Medulla oblongata (tissue), 1 donor: ENCODE results near the gene TMEM123.
"Not testable (repeated sequence)": the region's sequence is repeated elsewhere in the genome, so short reads cannot be mapped to it uniquely, and the experiment has no call there.

ENCODE experiments used
- DNase-seq: peaks from one replicate; pipeline ENCODE4 v3.0.0-alpha.2; 2015; ENCODE audit errors: extremely low spot score

Gene TMEM123

DNA sequence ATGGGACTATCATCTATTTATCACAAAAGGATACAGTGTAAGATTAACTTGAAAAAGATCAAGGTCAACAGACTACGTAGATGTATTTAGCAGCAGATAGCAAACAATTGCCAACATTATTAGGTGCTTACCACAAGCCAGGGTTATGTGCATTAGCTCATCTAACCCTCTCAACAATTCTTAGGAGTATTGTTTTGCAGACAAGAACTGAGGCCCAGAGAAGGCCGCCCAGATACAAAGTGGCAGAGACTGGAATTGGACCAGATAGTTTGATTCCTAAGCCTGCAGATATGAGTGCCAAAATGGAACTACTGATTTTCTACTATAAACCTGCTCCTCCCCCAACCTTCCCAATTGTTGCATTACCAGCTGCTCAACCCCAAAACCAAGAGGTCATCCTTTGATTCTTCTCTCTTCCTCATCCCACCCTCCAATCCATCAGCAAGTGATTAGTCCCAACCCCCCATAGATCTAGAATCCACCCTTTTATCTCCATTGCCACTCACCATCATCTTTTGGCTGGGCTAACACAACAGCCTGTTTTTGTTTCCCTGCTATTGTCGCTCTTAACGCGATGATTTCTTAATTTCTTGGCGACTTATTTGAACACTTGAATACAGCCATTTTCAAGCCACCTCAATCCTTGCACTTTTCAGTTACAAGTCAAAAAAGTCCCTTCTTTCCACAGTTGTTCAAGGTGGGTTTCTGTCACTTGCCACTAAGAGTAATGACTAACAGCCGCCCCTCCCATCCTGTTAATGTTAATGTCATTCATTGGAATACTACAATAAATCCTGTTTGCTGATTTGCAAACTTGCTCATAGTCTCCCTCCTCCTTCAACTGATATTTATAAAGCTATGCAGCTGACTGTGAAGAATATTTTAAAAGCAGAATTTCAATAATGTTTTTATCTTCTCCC lies 2.7 kb downstream of the TMEM123 start:
- peak; percentile 34 for DNase-seq

DNA sequence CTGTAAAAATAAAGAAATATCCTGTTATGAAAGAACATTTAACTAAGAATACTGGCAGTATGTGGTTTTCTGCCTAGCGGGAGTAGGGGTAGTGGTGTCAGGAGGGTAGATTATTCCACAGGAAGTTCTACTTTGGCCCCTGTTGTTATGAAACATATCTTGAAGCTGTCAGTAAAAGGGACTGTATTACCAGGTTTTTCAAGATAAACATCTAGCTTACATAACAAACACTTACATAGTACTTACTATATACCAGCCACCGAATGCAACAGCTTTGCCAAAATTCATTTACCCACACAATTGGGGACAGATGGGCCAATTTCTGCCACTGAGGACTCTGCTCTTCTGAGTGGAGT lies 3.7 kb downstream of the TMEM123 start:
- peak; percentile 9 for DNase-seq

DNA sequence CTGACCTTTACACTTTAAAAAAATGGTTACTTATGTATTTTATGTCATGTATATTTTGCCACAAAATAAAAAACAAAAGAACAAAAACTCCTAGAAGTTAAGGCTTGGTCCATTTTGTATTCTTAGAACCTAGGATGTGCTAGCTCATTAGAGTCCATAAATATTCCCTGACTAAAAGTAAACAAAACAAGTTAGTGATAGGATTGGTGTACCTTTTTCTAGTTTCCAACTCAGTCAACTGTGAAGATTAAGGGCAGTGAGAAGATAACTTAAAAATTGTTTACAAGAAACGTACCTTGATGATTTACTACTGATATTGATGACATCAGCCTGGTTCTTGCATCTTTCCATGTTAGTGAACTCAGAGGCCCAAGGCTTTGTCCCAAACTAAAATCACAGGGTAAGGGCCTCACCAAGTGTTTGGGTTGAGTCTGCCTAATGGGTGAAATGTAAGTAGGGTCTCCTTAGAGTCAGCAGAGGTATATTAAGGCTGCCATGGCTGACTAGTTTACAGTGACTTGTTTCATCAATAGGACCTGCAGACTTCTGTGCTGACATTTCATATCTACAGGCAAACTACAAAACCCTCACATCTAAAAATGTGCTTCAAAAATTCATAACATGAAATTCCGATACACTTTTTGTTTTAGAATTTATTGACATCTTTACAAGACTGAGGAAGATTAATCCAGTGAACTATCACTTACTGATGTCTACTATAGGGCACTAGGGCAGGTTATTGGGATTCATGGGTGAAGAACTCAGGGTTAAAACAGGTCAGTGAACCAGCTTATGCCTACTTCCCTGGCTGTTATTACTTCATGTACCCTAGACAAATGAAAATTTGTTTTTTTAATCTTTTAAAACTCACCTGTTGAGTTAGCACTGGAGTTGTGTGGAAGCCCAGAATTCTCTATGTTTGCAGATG lies 4.4 kb downstream of the TMEM123 start:
- DNase-seq: no peak

DNA sequence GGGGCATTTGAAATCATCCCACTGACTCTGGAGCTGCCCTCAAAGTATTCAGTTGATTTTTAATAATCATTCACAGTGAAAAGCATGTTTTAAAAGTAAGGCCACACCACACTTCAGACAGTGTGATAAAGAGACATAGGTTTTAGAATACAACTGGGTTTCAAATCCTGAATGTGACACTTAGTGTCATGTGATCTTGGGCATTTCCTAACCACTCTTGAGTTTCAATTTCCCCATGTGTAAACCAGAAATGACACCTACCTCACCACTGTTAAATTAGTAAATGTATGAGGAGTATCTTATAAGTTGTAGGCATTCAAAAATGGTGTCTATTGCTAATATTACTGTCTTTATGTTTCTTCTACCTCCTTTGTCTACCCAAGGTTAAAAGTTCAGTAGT lies 5.4 kb downstream of the TMEM123 start:
- DNase-seq: no peak

DNA sequence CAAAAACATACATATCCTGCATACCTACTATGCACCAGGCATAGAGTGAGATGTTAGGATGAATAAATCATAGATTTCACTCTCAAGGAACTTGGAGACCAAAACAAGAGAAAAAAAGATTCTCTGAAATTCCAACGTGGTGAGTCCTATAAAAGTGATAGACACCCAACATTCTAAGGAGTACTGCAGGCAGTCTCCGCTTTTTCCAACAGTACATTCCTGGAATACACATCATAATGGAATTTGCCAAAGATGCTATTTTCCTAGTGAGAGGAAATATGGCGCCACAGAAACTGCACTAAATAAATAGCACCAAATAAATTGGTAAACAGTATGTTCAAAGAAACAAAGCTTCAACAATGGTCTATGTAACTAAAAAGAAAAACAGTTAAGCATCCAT lies 6.0 kb downstream of the TMEM123 start:
- DNase-seq: no peak

DNA sequence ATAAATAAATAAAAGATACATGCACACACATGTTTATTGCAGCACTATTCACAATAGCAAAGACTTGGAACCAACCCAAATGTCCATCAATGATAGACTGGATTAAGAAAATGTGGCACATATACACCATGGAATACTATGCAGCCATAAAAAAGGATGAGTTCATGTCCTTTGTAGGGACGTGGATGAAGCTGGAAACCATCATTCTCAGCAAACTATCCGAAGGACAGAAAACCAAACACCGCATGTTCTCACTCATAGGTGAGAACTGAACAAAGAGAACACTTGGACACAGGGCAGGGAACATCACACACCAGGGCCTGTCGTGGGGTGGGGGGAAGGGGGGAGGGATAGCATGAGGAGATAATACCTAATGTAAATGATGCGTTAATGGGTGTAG lies 7.9 kb downstream of the TMEM123 start:
- not testable (repeated sequence) for DNase-seq

DNA sequence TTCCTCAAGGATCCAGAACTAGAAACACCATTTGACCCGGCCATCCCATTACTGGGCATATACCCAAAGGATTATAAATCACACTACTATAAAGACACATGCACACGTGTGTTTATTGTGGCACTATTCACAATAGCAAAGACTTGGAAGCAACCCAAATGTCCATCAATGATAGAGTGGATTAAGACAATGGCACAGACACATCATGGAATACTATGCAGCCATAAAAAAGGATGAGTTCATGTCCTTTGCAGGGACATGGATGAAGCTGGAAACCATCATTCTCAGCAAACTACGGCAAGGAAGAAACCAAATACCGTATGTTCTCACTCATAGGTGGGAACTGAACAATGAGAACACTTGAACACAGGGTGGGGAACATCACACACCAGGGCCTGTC lies 8.4 kb downstream of the TMEM123 start:
- not testable (repeated sequence) for DNase-seq

DNA sequence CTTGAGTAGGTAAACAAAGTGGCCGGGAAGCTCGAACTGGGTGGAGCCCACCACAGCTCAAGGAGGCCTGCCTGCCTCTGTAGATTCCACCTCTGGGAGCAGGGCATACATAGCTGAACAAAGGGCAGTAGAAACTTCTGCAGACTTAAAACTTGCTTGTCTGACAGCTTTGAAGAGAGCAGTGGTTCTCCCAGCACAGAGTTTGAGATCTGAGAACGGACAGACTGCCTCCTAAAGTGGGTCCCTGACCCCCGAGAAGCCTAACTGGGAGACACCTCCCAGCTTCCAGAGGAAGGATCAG lies 13.6 kb downstream of the TMEM123 start:
- DNase-seq: not testable (repeated sequence)

DNA sequence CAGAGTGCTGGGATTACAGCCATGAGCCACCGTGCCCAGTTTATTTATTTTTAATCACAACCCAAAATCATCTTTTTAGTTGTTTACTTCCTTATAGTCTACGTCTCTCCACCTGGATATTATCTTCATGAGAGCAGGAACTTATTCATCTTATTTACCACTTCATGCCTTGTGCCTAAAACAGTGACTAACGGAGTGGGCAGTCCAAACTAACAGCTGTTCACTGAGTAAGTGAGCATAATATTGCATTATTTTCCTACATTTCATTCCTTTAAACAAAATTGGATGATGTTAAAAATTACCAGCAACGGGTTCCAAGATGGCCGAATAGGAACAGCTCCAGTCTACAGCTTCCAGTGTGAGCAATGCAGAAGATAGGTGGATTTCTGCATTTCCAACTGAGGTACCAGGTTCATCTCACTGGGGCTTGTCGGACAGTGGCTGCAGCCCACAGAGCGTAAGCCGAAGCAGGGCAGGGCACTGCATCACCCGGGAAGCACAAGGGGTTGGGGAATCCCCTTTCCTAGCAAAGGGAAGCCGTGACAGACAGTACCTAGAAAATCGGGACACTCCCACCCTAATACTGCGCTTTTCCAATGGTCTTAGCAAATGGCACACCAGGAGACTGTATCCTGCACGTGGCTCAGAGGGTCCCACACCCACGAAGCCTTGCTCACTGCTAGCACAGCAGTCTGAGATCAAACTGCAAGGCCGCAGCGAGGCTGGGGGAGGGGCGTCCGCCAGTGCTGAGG lies 14.1 kb downstream of the TMEM123 start:
- DNase-seq: no peak

DNA sequence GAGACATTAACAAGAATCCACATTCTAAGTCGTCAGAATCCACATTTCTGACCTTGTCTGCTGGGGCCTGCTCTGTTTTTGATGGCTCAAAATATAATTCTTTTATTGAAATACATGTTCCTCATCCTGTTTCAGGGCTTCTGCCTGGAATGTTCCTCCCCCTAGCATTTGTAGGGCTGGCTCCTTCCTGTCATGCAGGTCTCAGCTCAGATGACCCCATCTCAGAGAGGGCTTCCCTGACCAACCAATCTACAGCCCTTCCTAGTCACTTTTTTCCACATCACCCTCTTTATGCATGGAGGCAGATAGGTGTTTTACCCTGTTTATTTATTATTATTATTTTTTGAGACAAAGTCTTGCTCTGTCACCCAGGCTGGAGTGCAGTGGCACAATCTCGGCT lies 14.8 kb downstream of the TMEM123 start:
- no peak for DNase-seq

DNA sequence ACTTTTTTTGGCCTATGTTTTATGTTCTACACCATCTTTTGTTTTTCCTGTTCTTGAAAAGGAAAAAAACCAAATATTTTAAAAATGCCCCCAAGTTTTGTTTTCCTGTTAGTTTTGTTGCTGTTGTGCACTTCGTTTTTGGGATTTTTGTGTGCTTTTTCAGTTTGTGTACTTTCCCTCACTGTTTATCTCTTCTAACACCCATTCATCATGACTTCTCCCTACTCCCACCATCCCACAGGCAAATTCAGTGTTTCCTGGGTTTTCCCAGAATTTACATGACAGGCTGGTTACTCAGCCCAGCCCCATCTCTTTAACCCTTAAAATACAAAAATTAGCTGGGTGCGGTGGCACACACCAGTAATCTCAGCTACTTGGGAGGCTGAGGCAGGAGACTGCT lies 15.6 kb downstream of the TMEM123 start:
- no peak for DNase-seq

DNA sequence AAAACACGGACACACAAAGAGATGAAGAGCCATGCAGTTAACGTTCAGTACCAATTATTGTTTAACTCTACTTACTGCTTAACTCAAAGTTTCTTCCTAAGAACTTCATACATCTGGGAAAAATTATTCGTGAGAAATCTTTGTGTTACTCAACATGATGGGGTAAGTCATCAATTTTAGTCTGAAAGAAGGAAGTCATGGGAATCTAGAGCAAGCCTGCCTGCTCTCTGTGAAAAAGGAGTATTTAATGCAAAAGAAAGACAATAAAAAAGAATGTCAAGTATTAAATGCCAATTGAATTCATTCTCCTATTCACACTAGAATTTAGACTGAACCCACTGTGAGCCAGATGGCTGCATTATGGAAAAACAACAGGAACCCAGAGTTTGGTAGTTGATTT lies 16.0 kb downstream of the TMEM123 start:
- DNase-seq: no peak

DNA sequence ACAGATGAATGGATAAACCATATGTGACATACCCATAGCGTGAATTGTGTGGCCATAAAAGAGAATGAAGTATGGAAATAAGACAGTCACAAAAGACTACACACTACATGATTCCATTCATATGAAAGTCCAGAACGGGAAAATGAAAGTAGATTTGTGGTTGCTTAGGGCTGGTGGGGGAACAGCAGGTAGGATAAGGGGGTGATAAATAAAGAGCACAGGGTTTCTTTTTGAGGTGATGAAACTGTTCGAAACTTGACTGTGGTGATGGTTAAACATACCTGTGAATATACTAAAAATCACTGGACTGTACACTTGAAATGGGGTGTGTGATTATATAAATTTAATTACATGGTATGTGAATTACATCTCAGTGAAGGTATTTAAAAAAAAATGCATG lies 16.9 kb downstream of the TMEM123 start:
- DNase-seq: no peak

DNA sequence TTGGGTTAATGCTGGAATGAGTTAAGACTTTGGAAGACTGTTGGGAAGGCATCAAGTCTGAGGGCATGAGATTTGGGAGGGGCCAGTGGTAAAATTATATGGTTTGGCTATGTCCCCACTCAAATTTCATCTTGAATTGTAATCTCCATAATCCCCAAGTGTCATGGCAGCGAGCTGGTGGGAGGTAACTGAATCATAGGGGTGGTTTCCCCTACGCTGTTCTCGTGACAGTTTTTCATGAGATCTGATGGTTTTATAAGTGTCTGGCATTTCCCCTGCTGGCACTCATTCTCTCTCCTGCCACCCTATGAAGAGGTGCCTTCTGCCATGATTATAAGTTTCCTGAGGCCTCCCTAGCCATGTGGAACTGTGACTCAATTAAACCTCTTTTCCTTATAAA lies 19.0 kb downstream of the TMEM123 start:
- not testable (repeated sequence) for DNase-seq

DNA sequence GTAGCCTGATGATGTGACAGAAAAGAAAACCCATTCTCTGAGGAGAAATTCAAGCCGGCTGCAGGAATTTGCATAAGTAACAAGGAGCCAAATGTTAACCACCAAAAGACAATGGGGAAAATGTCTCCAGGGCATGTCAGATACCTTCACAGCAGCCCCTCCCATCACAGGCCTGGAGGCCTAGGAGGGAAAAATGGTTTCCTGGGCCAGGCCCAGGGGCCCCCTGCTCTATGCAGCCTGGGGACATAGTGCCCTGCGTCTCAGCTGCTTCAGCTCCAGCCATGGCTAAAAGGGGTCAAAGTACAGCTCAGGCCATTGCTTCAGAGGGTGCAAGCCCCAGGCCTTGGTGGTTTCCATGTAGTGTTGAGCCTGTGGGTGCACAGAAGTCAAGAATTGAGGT lies 20.0 kb downstream of the TMEM123 start:
- not testable (repeated sequence) for DNase-seq

DNA sequence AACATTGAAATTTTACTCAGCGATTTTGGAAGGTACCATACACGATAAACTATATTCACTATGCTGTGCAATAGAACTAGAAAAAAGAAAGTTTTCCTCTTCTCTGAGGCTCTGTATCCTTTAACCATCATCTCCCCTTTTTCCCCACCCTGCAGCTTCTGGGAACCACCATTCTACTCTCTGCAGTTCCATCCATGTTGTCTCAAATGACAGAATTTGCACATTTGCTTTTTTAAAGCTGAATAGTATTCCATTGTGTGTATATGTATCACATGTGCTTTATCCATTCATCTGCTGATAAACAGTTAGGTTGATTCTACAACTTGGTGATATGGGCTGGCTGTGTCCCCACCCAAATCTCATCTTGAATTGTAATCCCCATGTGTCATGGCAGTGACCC lies 21.2 kb downstream of the TMEM123 start:
- no peak for DNase-seq

DNA sequence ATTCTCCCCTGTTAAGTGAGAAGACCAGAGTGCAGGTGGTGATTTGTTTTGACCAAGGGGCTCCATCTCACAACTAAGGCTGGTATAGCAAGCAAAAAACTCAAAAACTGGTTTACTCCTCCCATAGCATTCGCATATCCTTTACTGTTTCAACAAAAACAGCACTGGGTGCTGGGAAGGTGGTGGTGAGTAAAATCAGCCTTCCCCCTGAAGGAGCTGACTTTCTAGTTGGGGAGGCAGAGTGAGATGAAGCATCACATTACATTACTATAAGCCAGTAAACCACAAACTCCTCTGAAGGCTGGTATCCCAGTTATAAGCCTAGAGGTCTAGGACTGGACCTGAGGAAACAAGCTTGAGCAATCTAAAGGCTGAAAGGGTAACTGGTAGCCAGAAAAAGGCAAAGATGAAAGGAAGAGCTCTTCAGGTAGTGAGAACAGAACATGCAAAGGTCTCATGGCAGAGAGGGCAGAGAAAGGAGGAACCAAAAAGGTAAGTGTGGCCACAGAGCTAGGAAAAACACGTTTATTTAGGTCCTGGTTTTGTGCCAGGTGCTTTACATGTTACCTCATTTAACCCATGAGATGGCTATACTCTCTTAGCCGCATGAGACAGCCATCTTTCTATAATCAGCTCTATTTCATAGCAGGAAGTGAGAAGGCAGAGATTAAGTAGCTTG lies 22.3 kb downstream of the TMEM123 start:
- DNase-seq: no peak

DNA sequence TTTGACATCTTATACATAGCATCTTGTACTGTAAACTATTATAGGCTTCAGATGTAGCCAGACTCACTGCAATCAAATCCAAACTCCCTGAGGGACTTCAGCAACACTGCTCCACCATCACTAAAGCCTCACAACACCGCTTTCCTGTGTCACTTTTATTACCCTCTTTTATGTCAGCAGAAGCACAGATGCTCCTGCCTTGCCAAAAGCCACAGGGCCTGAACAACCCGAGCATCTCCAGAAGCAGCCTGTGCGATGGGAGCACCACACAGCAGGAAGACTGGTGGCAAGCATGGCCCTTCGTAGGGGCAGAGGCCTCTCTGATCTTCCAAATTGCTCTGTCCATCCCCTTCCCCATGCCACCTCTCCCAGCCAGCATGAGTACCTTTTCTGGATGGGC lies 22.9 kb downstream of the TMEM123 start:
- no peak for DNase-seq

DNA sequence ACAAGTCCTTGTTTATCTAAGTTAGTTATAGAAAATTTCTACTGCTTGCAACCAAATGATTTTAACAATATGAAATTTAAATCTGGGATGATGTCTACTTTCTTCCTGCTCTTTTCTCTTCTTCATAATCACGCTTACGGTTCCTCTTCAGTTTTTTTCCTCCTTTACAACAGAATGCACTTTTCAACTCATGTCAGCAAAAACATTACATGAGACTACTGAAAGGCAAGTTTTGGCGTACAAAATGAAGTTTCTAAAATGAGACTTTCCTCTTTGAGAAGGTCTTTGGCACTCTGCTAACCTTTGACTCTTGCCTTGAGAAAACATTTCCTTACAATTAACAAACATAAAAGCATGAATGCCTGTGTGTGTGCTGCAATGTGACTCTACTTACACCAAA lies 23.3 kb downstream of the TMEM123 start:
- DNase-seq: no peak

DNA sequence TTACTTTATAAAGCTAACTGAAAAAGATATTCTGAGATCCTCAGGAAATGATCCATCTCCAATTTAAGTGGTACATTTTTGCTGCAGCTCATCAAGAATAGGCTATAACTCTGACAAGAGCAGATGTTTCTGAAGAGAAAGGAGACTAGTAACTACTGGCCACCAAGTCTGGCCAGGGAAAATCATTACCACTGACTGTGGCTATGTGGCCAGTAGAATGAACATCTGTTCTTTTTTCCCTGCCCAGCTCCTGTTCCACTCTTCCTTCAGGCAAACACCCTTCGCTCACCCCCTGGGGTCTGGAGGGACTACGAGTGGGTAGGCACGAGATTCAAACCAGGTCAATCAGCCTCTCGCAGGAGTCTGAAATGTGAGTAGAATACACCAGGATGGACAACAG lies 23.9 kb downstream of the TMEM123 start:
- DNase-seq: peak; percentile 33

DNA sequence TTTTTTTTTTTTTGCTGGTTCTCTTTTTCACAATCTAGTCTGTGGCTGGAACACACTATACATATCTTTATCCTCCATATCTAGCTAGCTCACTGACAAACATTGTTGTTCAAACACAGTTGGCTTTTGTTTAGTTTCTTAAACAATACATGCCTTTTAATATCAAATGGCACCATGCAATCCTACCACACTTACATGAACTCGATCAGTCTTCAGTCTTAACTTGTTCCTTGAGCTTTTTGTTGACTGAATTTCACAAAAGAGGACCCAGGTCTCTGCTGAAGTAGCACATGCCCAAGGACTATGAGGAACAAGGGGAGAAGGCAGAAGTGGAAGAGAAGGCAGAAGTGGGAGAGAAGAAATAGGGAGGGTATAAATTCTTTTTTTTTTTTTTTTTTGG lies 25.5 kb downstream of the TMEM123 start:
- DNase-seq: peak; percentile 82

DNA sequence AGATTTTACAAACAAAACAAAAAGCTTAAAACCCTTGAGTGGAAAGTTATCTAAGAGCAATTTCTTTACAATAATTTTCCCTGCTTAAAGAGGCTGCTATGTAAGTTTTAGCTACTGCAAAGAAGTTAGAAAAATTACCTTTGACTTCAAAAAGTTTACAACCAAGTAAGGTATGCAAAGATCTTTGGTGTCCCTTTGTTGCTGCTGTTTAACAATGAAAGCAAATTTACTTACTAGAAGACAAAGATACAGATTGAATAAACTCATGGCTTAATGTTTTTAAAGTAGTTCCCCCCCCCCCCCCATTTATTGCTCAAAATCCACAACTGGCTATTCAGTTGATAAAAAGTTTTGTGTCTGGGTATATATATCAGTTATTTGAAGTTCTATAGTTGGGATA lies 26.0 kb downstream of the TMEM123 start:
- peak; percentile 24 for DNase-seq
